Lung (tissue), 12 donors: ENCODE measurements around the gene CARF. TPM values are rescaled to one million over a fixed set of nuclear protein-coding genes. Genes with fewer than 3 reads are reported as not detected.

ENCODE experiments used
- ATAC-seq: fragments of 200-7000 bp; cut with Tn5 transposase; one replicate; pipeline ENCODE4 v1.9.1; 2020; ENCODE audit warnings: moderate number of reproducible peaks; ENCODE audit not compliant: insufficient read depth, low FRiP score
- DNase-seq, 3 donors: peaks; one replicate each; pipeline ENCODE4 v3.0.0-alpha.2; 2013 to 2017
- H3K27ac ChIP-seq, 2 donors: one replicate each; pipeline ENCODE4 v1.5.1; 2013; ENCODE audit warnings: mild to moderate bottlenecking in 2 of 2, moderate library complexity in 2 of 2, control low read depth in 1 of 2, inconsistent platforms in 1 of 2, low read depth in 1 of 2, low read length in 1 of 2
- H3K27me3 ChIP-seq, 3 donors: one replicate each; pipeline ENCODE4 v1.5.1; 2013; ENCODE audit warnings: low read length in 2 of 3; ENCODE audit not compliant: control insufficient read depth in 3 of 3, insufficient read depth in 3 of 3
- H3K36me3 ChIP-seq, 4 donors: one replicate each; pipeline ENCODE4 v1.5.1; 2013; ENCODE audit warnings: low read length in 4 of 4, mild to moderate bottlenecking in 1 of 4, moderate library complexity in 1 of 4; ENCODE audit not compliant: control insufficient read depth in 4 of 4, insufficient read depth in 4 of 4
- H3K4me1 ChIP-seq, 5 donors: one replicate each; pipeline ENCODE4 v1.5.1; 2013; ENCODE audit warnings: low read length in 5 of 5, mild to moderate bottlenecking in 2 of 5, moderate library complexity in 1 of 5; ENCODE audit not compliant: control insufficient read depth in 5 of 5, insufficient read depth in 5 of 5
- H3K4me3 ChIP-seq: one replicate; pipeline ENCODE4 v1.5.1; 2013; ENCODE audit warnings: mild to moderate bottlenecking, control low read depth, moderate library complexity
- H3K9ac ChIP-seq, 2 donors: one replicate each; pipeline ENCODE4 v1.5.1; 2013; ENCODE audit warnings: low read length in 2 of 2, control low read depth in 1 of 2; ENCODE audit not compliant: insufficient read depth in 1 of 2
- H3K9me3 ChIP-seq, 4 donors: one replicate each; pipeline ENCODE4 v1.5.1; 2013; ENCODE audit warnings: low read length in 3 of 4, mild to moderate bottlenecking in 1 of 4, moderate library complexity in 1 of 4; ENCODE audit not compliant: control insufficient read depth in 4 of 4, insufficient read depth in 3 of 4
- CTCF ChIP-seq: IDR thresholded peaks from 2 replicates; pipeline ENCODE4 v1.5.1; 2012; ENCODE audit warnings: mild to moderate bottlenecking; ENCODE audit errors: control extremely low read depth, extremely low read depth
- WGBS, 2 donors: extraction: QIAGEN DNeasy Blood & Tissue Kit; methylation state at CpG; one replicate each; pipeline ENCODE4 v1.1.7; 2013; 5-methylcytosine and 5-hydroxymethylcytosine counted together
- polyA plus RNA-seq, 2 donors: library from polyadenylated mRNA; stranded (reverse); fragments of 200-250 nt; gene quantifications; one replicate each; pipeline ENCODE4 v1.2.1, GENCODE V29; 2013
- total RNA-seq, 2 donors: library from RNA; depleted of rRNA in 1 of 2; stranded (reverse); fragments of >200 nt in 1 of 2; gene quantifications; one replicate each; pipeline ENCODE4 v1.2.1, GENCODE V29; 2014 to 2021
- donor health status: control.
- donor health status: control.
- donor health status: Bipolar disorder and iron deficiency.
- donor health status: healthy.
- donor health status: DM: yes; HTN: yes; CAD: no.

Gene CARF
- total and polyA plus RNA-seq, 4 donors: 1.8 to 20.0 (median 5.3) TPM

GRCh38 chr2:202877699-202878098 lies 34.4 kb upstream of the CARF start:
- TF ChIP-seq CTCF: no peak
- 99% methylated on average over 2 of the region's 2 CpGs for WGBS, 2 donors
- H3K27ac ChIP-seq: no peak overlapping the region
- no peak overlapping the region for H3K9ac ChIP-seq
- DNase-seq (no peak), ATAC-seq (no peak)
- H3K9me3 ChIP-seq: no peaks in the 10 kb centered on the region
- H3K4me1 ChIP-seq: no peaks in the 10 kb centered on the region
- peaks cover 3 to 8% (median 5%) of the 10 kb centered on the region in 4 donors for H3K36me3 ChIP-seq
- no peak overlapping the region for H3K4me3 ChIP-seq
- H3K27me3 ChIP-seq: no peaks in the 10 kb centered on the region

- Histone ChIP-seq H3K27me3 (no peaks in the 10 kb centered on the region), H3K4me1 (peaks cover 0 to 4% (median 0%) of the 10 kb centered on the region in 5 donors), H3K36me3 (peaks cover 5 to 11% (median 7%) of the 10 kb centered on the region in 4 donors), H3K9me3 (no peaks in the 10 kb centered on the region), H3K27ac (no peak overlapping the region), H3K4me3 (no peak overlapping the region), H3K9ac (no peak overlapping the region)
- no peak for DNase-seq
- no peak for TF ChIP-seq CTCF
- 95 to 97% methylated on average over 4 of the region's 4 CpGs for WGBS, 2 donors
- ATAC-seq: no peak
These were observed 30.5 kb upstream of the CARF start for GRCh38 chr2:202881570-202881969.

- Histone ChIP-seq H3K9me3 (no peaks in the 10 kb centered on the region), H3K4me1 (peaks cover 0 to 4% (median 0%) of the 10 kb centered on the region in 5 donors), H3K9ac (no peak overlapping the region), H3K27me3 (no peaks in the 10 kb centered on the region), H3K4me3 (no peak overlapping the region), H3K36me3 (peaks cover 5 to 11% (median 9%) of the 10 kb centered on the region in 4 donors), H3K27ac (no peak overlapping the region)
- DNase-seq (no peak), ATAC-seq (no peak)
- WGBS, 2 donors: 72 to 79% methylated on average over 5 of the region's 5 CpGs
- TF ChIP-seq CTCF: no peak
These were observed 27.9 kb upstream of the CARF start for GRCh38 chr2:202883987-202884675.
